NOMO-1 treated with DMSO at 0.1 percent for 48 hours (cell line): Measurements from ENCODE around the gene TRPC6.
"Not testable (repeated sequence)": the region's sequence is repeated elsewhere in the genome, so short reads cannot be mapped to it uniquely, and the experiment has no call there.

Experiments
- DNase-seq: peaks from one replicate; lab custom pipeline; 2025; ENCODE audit not compliant: unreplicated experiment; lab: John Stamatoyannopoulos, UW

The TRPC6 gene

GRCh38 chr11:101523193-101523592, 60.6 kb downstream of the TRPC6 start:
- no peak for DNase-seq

GRCh38 chr11:101521821-101522220, 62.0 kb downstream of the TRPC6 start:
- DNase-seq = no peak

- DNase-seq = no peak
These were observed 67.3 kb downstream of the TRPC6 start for GRCh38 chr11:101516546-101516945.

- DNase-seq = no peak
These were observed 72.7 kb downstream of the TRPC6 start for GRCh38 chr11:101511065-101511464.

GRCh38 chr11:101510591-101510990, 73.2 kb downstream of the TRPC6 start:
- DNase-seq = peak; percentile 18

GRCh38 chr11:101509922-101510321, 73.9 kb downstream of the TRPC6 start:
- DNase-seq = no peak

- DNase-seq = peak; percentile 95
These were observed 75.4 kb downstream of the TRPC6 start for GRCh38 chr11:101508370-101508769.

- no peak for DNase-seq
These were observed 84.9 kb downstream of the TRPC6 start for GRCh38 chr11:101498891-101499290.

GRCh38 chr11:101497291-101497690, 86.5 kb downstream of the TRPC6 start:
- DNase-seq = no peak

GRCh38 chr11:101487775-101488174, 96.0 kb downstream of the TRPC6 start:
- no peak for DNase-seq

- no peak for DNase-seq
These were observed 101.2 kb downstream of the TRPC6 start for GRCh38 chr11:101482556-101483124.

GRCh38 chr11:101478587-101479369, 105.0 kb downstream of the TRPC6 start:
- no peak for DNase-seq

- DNase-seq = no peak
These were observed 105.9 kb downstream of the TRPC6 start for GRCh38 chr11:101477926-101478325.

- DNase-seq = no peak
These were observed 107.6 kb downstream of the TRPC6 start for GRCh38 chr11:101476191-101476590.

- no peak for DNase-seq
These were observed 108.1 kb downstream of the TRPC6 start for GRCh38 chr11:101475699-101476098.

- DNase-seq = no peak
These were observed 109.1 kb downstream of the TRPC6 start for GRCh38 chr11:101474666-101475065.

- DNase-seq = no peak
These were observed 112.8 kb downstream of the TRPC6 start for GRCh38 chr11:101470881-101471520.

- no peak for DNase-seq
These were observed 113.4 kb downstream of the TRPC6 start for GRCh38 chr11:101470419-101470818.

GRCh38 chr11:101466352-101466751, 117.5 kb downstream of the TRPC6 start:
- no peak for DNase-seq

GRCh38 chr11:101464388-101464787, 119.4 kb downstream of the TRPC6 start:
- not testable (repeated sequence) for DNase-seq

- DNase-seq = no peak
These were observed 124.8 kb downstream of the TRPC6 start for GRCh38 chr11:101459020-101459419.

GRCh38 chr11:101458161-101458560, 125.6 kb downstream of the TRPC6 start:
- DNase-seq = no peak
